Measurements from ENCODE around the gene OIT3.

The OIT3 gene

DNA sequence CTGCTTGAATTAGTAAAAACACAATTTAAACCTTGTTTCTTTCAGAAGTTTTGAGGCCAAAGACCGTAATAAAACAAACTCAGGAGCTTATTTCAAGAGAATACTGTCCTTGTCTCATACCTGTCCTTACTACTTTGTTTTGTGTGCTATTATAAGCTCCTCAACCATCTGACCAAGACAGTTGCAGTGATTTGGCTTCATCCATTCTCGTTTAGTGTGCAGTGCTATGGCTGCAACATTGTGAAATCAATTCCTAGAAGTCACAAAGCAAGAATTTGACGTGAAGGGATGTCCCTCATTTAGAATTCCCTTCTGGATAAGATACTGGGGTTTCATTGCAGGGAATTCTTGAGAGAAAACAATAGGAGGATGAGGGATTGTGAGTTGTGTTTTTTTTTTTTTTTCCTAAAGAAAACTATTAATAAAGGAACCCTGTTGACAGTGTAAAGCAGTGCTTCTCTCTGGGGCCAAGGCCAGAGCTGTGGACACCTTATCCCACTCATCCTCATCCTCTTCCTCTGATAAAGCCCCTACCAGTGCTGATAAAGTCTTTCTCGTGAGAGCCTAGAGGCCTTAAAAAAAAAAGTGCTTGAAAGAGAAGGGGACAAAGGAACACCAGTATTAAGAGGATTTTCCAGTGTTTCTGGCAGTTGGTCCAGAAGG is at the start of gene OIT3:
OIT3 (plus strand) TSS at position 604 of the 663 bp plus-strand sequence. CDS start 60 bp downstream, outside the sequence.
- no peak for DNase-seq

DNA sequence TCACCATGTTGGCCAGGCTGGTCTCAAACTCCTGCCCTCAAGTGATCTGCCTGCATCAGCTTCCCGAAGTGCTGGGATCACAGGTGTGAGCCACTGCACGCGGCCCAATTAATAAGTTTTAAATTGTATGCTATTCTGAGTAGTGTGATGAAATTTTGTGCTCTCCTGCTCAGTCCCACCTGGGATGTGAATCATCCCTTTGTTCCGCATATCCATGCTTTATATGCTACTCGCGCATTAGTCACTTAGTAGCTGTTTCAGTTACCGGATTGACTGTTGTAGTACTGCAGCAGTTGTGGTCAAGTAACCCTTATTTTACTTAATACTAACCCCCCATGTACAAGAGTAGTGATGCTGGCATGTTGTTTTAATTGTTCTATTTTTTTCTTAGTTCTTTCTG is 47.3 kb upstream of the OIT3 start:
- peak in 12 of 56 donors; percentile 1 to 34 (median 10) for DNase-seq

DNA sequence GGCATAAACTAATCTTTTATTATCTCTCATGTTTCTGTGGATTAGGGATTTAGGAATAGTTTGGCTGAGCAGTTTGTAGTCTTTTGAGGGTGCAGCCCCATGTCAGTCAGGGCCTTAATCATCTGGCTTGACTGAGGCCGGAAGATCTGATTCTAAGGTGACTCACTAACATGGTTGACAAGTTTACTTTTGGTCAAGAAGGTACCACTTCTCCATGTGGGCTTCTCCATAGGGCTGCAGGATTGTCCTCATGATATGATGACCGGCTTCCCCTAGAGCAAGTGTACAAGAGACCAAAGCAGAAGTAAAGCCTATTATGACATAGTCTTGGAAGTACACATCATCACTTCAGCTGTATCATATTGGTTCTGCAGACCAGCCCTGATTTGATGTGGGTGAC is 45.9 kb upstream of the OIT3 start:
- no peak for DNase-seq

DNA sequence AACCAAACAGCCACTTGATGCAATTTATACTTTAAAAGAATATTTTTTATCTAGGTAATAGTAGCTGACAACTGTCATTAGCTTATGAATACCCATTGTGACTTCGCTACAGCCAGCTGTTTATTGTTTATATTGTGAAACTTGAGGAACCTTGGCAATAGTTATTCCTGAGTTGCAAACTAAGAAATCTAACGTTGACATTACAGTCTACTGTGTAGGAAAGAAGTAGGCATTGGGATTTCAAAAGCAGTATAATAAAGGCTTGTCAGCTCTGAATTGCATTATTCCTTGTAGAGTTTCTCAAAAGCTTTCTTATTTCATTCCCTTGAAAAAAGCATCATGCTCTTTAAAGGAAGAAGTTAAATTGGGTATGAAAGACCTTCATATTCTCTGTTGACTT is 42.7 kb upstream of the OIT3 start:
- DNase-seq, result no peak

DNA sequence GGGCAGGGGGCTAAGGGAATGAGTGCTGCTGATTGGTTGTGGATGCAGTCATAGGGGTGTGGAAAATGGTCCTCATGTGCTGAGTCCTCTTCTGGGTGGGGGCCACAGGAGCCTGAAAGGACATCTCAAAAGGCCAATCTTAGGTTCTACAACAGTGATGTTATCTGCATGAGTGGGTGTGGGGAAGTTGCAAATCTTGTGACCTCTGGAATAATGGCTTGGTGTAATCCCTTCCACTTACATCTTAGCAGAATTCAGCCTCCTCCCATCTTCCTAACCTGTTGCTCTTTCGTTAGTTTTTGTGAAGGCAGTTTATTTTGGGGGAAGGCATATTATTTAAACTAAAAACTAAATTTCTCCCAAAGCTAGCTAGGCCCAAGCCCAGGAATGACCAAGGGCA is 42.0 kb upstream of the OIT3 start:
- DNase-seq, result no peak

DNA sequence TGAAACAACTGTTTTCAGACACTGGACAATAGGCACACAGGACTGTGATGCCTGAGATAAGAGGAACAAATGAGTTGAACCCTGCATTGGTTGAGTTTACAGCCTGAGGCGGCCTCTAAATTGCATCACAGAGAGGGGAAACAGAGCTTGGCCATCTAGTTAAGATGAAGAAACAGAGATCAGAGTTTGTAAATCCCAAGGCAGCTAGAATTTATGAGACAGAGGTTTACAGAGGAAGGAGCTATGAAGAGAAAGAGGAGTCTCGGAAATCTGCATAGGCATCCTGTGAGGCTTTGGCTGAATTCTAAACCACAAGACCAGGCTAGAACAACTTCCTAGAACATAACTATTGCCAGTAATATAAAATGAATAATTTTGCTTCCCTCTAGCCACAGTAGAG is 41.0 kb upstream of the OIT3 start:
- no peak for DNase-seq

DNA sequence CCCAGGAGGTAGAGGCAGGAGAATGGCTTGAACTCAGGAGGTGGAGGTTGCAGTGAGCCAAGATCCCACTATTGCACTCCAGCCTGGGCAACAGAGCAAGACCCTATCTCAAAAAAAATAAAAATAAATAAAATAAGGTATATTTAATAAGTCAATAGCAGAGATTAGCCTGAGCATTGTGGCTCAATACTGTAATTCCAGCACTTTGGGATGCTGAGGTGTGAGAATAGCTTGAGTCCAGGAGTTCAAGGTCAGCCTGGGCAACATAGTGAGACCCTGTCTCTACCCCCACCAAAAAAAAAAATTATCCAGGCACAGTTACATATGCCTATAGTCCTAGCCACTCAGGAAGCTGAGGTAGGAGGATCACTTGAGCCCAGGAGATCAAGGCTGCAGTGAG is 38.4 kb upstream of the OIT3 start:
- no peak for DNase-seq

DNA sequence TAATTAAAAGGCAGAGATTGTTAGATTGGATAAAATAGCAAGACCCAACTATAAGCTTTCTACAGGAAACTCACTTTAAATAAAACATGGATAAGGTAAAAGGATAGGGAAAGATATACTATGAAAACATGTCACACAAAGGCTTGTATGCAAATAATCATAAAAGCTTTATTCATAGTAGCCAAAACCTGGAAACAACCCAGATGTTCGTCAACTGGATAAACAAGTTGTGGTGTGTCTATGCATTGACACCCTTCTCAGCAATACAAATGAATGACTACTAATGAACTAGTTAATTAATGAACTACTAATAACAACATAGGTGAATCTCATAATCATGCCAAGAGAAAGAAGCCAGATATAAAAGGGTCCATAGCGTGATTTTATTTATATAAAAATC is 37.7 kb upstream of the OIT3 start:
- no peak for DNase-seq

DNA sequence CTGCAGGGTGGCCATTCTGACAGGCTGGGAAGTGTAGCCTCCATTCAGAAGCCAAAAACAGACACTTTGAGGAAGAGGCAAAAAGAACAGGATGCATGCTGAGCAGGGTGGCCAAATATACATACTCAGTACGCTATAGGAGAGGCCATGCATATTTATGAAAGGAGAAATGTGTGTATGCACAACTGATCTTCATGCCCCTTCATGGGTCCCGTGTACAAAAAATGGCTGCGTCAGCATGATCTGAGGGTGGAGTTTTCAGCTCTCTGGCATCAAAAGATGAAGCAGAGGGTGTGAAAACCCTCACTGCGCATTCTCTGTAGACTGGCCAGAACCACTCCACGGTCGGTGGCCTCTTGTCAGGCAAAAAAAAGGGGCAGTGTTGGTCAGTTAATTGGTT is 35.5 kb upstream of the OIT3 start:
- DNase-seq, result no peak

DNA sequence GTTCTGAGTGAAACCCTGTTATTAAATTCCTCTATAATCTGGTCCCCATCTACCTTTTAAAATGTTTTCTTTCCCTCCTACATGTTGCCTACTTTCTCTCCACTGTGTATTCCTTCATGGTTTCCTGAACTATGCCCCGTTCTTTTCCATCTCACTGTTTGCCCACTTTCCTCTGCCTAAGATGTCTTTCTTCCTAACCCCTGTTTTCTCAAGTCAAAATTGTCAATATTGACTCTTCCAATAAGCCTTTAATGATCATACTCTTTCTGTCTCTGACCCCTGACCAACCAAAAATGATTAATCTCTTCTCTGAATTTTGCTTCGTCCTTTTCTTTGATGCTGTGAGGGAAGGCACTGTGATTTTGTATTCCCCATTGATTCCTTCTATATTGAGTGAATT is 30.6 kb upstream of the OIT3 start:
- DNase-seq, result no peak

DNA sequence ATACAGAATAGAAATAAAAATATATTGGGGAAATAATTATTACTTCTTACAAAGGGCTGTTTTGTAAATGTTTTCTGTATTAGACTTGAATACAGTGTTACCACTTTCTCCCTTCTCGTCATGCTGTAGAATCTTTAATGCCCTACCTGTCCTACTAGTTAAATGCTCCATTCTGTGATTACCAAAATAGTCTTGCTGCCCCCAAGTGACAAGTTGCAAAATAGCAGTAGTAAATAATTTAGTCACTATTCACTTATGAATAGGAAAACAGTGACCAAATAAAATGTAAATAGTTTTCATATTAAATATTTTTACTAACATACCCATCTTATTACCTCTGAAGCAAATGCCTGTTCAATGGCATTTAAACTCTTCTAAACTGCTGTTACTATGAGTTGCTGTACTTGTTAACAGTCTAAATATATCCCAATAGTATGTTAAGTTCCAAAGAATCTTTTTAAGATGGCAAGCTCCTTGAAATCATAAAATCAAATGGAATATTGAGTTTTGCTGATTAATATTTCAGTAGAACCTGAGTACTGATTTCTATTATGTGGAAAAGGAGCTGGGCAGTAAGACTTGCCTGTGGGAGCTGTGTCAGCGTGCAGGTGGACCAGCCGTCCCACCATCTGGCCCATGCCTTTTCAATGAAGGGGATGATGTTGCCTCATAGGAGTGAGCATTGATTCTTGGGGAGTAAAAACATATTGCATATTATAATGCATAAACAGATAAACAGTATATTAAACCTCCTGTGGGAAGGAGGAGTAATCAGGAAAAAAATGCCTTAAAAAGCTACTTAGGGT is 18.1 kb upstream of the OIT3 start:
- no peak for DNase-seq

DNA sequence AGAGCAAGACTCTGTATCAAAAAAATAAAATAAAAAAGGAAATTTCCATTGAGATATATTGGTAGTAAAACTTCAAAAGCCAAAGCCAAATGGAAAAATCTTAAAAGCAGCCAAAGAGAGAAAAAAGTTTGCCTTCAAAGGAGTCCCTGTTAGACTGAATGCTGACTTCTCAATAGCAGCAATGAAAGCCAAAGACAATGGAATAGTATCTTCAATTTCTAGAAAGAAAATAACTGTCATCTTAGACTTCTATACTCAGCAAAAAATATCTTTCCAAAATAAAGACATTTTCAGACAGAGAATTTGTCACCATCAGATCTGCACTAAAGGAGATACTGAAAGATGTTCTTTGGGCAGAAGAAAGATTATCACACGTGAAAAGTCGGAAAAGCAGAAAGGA is 14.3 kb upstream of the OIT3 start:
- no peak for DNase-seq

DNA sequence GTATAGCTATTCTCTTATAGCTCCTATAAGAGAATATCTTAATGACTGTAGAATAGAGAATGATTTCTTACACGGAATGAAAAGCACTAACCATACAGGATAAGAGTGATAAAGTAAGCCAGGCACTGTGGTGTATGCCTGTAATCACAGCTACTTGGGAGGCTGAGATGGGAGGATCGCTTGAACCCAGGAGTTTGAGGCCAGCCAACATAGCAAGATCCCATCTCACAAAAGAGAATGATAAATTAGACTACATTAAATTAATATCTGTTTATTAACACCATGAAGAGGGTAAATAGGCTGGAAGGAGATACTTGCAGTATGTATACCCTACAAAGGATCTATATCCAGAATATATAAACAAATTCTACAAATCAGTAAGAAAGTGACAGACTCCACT is 12.2 kb upstream of the OIT3 start:
- no peak for DNase-seq

DNA sequence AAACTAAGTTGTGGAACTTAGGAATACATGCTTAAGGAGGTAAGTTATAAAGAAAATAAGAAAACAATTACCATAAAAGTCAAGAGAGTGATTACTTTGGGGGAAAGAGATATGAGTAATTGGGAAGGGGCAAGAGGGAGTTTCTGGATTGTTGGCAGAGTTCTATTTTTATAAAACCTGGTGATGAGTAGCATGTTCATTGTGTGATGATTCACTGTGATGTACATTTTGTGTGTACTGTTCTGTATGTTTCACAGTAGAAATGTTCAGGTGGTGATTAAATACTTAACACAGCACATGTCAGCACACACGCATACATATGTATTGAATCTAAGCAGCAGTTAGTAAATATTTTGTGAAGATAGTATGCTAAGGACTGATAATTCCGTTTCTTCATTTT is 9.7 kb upstream of the OIT3 start:
- no peak for DNase-seq

DNA sequence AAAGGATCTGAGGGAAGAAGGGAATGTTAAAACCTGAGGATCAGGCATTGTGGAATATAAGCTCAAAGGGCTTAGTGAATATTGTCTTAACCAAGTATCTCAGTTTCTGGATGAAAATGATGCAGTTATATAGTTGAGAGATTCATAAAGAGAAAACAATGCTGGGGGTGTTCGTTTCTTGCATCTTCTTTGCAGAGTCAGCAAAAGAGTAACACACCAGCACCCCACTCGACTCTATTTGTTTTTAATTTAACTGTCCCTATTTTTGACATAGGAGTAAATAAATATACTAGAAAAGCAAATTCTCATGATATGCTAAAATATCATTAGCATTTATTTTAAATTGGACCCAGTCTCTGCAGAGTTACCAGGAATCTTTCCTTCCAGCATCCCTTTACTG is 7.6 kb upstream of the OIT3 start:
- no peak for DNase-seq

DNA sequence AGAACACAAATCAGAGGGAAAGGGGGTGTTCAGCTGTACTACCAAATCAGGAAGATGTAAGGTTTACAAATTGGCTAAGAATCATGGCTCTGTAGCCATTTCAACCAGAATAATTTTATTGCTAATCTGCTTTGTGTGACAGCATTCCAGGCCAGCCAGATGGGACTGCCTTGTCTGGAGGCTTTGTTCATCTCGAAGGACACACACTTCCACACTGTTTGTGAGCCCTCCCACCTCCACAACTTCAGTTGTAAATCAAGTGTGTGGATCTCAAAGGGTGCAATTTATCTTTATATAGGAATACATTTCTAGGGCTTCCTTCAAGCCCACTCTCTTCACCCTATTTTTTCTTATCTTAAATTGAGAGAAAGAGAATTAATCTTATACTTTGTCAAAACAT is 6.9 kb upstream of the OIT3 start:
- DNase-seq, result no peak

DNA sequence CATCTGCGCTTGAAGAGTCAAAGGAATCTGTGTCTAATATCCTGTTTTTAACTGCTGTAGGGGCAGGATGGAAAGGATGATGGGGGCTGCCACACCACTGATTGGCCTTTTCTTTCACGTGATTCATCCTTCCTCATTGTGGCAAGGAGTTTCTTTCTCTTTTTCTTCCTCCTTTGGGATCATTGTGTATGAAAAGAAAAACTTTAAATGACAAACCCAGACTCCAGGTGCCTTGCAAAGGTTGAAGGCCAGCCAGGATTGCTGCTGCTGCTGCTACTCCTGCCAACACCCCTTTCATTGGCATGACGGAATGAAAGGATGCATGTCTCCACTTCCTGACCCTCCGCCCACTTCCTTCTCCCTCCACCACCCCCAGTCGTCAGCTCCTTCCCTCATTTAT is 6.5 kb upstream of the OIT3 start:
- no peak for DNase-seq

DNA sequence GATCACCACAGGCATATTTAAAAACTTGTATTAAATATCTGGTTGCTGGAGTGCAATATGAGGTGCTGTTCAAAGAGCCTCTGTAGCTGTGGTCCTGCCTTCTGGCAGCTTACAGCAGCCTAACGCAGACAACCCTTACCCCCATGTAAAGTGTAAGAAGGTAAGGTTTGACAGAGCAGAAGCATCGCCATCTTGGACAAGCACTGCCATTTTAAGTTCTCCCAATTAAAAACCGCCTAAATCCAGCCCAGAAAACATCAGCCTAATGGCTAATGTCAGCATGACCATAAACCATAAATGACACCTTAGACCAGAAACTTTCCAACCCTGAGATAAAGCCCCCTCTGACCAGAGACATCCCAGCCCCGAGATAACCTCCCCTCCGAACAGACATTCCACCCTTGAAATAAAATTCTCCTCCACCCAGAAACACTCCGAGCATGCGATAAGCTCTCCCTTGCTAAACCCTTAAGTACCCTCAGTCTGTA is 5.3 kb upstream of the OIT3 start:
- DNase-seq, result no peak

DNA sequence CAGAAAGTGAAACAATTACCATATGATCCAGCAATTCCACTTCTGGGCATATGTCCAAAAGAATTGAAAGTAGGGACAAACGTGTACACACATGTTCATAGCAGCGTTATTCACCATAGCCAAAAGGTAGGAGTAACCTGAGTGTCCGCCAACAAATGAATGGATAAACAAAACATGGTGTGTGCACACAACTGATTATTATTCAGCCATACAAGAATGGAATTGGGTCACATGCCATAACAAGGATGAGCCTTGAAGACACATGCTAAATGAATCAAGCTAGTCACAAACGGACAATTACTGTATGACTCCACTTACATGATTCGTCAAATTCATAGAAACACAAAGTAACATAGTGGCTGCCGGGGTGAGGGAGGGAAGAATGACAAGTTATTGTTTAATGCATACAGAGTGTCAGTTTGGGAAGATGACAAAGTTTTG is 4.1 kb upstream of the OIT3 start:
- no peak for DNase-seq

DNA sequence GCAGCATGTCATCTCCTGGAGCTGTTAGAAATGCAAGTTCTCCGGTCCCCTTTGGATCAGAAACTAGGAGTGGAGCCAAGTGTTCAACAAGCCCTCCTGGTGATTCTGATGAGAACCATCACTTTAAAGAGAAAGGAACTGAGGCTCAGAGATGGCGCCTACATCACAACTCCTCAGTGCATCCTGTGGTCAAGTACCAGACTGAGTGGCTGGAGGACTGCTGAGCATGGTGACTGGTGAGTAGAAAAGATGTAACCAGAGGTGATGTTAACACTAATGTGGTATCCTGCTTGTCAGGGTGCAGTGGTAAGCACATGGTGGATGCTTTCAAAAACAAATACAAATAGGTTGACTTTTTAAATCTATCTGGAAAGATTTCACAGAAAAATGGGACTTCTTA is 3.5 kb upstream of the OIT3 start:
- no peak for DNase-seq

DNA sequence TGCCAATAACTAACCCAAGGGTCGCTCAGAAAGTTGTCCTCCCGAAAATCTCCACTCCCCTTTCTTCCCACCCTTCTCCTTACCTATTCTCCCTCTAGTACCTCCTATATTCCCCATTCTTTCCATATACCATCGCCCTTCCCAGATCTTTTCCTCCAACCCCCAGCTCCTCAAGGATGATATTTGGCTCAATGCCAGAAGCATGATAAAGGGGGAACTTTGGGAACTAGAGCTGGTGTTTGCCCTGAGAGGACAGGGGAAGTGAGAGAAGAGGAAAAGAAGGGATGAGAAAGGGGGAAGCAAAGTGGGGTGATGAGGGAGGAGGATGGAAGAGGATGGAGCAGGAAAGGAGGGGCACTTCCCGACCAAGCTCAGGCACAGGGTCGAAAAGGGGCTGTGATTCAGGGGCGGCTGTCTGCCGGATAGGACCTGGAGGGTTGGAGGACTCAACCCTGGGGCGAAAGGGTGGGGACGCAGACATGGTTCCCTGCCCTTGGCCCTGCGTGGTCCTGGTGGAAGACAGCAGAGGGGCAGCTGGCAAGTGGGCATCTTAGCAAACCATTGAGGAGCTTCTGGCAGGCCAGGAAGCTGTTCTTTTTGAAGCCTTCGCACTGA is 1.8 kb downstream of the OIT3 start:
- DNase-seq, result no peak

DNA sequence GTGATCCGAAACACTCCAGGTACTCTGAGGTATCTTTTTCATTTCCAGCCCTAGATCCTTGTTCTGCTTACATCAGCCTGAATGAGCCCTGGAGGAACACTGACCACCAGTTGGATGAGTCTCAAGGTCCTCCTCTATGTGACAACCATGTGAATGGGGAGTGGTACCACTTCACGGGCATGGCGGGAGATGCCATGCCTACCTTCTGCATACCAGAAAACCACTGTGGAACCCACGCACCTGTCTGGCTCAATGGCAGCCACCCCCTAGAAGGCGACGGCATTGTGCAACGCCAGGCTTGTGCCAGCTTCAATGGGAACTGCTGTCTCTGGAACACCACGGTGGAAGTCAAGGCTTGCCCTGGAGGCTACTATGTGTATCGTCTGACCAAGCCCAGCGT is 5.1 kb downstream of the OIT3 start:
- no peak for DNase-seq

DNA sequence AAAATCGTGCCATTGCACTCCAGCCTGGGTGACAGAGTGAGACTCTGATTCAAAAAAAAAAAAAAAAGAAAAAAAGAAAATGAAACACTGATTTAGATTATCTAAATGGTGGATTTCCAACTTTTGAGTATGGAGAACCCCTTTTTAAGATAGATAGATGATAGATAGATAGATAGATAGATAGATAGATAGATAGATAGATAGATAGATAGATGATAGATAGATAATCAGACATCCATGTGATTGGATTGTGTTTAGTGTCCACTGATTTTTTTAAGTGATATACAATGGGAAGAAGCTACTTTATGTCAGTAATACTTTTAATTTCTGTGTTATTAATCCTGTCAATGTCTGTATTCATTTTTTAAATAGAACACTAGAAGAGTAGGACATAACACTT is 6.0 kb downstream of the OIT3 start:
- no peak for DNase-seq
